AG04449 (cell line): ENCODE results near the gene SLC7A10.

ENCODE experiments used
- CTCF ChIA-PET: fragments of 350-600 bp; formaldehyde crosslinking; extraction: SDS; loops from one replicate; lab custom pipeline; 2021; ENCODE audit warnings: antibody characterized with exemption; lab: Yijun Ruan, JAX
- POLR2A ChIA-PET: fragments of 400-600, 350-600 bp; formaldehyde crosslinking; extraction: SDS; loops from one replicate; lab custom pipeline; 2020; ENCODE audit warnings: antibody characterized with exemption, inconsistent platforms; lab: Yijun Ruan, JAX
- DNase-seq: peaks from one replicate; pipeline ENCODE4 v3.0.0-alpha.2; 2010; ENCODE audit warnings: low read depth, low spot score
- H3K4me3 ChIP-seq: 2 replicates; pipeline ENCODE4 v1.5.1; 2011; ENCODE audit warnings: low read depth, mild to moderate bottlenecking, control low read depth, low read length
- CTCF ChIP-seq: IDR thresholded peaks from one replicate; pipeline ENCODE4 v1.5.1; 2011; ENCODE audit warnings: mild to moderate bottlenecking, moderate library complexity, low read length, control low read depth, inconsistent platforms; ENCODE audit not compliant: insufficient read depth; ENCODE audit errors: missing control alignments

SLC7A10 gene

GRCh38 chr19:33251076-33251475, 25.4 kb upstream of the SLC7A10 start:
- ChIA-PET CTCF (no interaction called here), POLR2A (no interaction called here)
- no peak for TF ChIP-seq CTCF
- no peak for DNase-seq
- H3K4me3 ChIP-seq = no peak overlapping the region

GRCh38 chr19:33250500-33250899, 24.9 kb upstream of the SLC7A10 start:
- TF ChIP-seq CTCF = no peak
- POLR2A ChIA-PET = no interaction called here

GRCh38 chr19:33249740-33250366, 24.2 kb upstream of the SLC7A10 start:
- CTCF ChIA-PET = no interaction called here

More at GRCh38 chr19:33250500-33250899, 24.9 kb upstream of the SLC7A10 start:
- no peak for DNase-seq
- no peak overlapping the region for H3K4me3 ChIP-seq
- CTCF ChIA-PET = no interaction called here

GRCh38 chr19:33248954-33249613, 23.4 kb upstream of the SLC7A10 start:
- ChIA-PET CTCF (no interaction called here), POLR2A (no interaction called here)
- no peak overlapping the region for H3K4me3 ChIP-seq
- no peak for DNase-seq
- no peak for TF ChIP-seq CTCF

More at GRCh38 chr19:33249740-33250366, 24.2 kb upstream of the SLC7A10 start:
- POLR2A ChIA-PET = no interaction called here
- DNase-seq = no peak
- TF ChIP-seq CTCF = no peak
- H3K4me3 ChIP-seq = no peak overlapping the region

- POLR2A ChIA-PET = no interaction called here
- no peak overlapping the region for H3K4me3 ChIP-seq
- DNase-seq = no peak
- CTCF ChIA-PET = no interaction called here
- TF ChIP-seq CTCF = no peak
These were observed 22.9 kb upstream of the SLC7A10 start for GRCh38 chr19:33248553-33248953.

GRCh38 chr19:33248104-33248503, 22.5 kb upstream of the SLC7A10 start:
- TF ChIP-seq CTCF = no peak
- no peak for DNase-seq
- ChIA-PET CTCF (interaction anchor here (2.2 to 3.3 kb wide), 2 partner anchors 13 to 158 kb away, joined by 14 to 16 read pairs; no protein-coding TSS in a partner anchor), POLR2A (no interaction called here)
- H3K4me3 ChIP-seq = no peak overlapping the region
